Measurements from ENCODE around the gene ZNF23.

GRCh38 chr16:71499775-71500364 lies 37.8 kb upstream of the ZNF23 start:
- TF ChIP-seq POLR2A (IDR thresholded peaks at IDR 0.05): no peak
- TF ChIP-seq CTCF (IDR thresholded peaks at IDR 0.05): peak; percentile 6 to 83 (median 66)

Measured in Peyer's patch (tissue), 4 donors.